GM10847 (cell line): Measurements from ENCODE around the gene ZDHHC6.

Experiments used
- POLR2A ChIP-seq: IDR thresholded peaks from 2 replicates; pipeline ENCODE4 v1.6.1; 2011; ENCODE audit not compliant: insufficient read length; ENCODE audit errors: extremely low read depth

ZDHHC6 gene

GRCh38 chr10:112382515-112383235 is 64.0 kb downstream of the ZDHHC6 start:
- TF ChIP-seq POLR2A: no peak
